HG03135 (cell line): ENCODE measurements around the gene SPAG7.

ENCODE experiments used
- ATAC-seq: cut with Tn5 transposase; IDR thresholded peaks from one replicate; pipeline ENCODE4 v1.9.1; 2021; ENCODE audit warnings: mild to moderate bottlenecking, moderate library complexity; ENCODE audit not compliant: unreplicated experiment

SPAG7 gene

GRCh38 chr17:4950746-4951204 is 16.8 kb downstream of the SPAG7 start, which contains the start of gene ENO3:
Gene ENO3, plus strand, starts transcription at chr17:4951119. Its CDS starts 711 bp downstream, at chr17:4951830.
- ATAC-seq, result no peak

- peak; percentile 2 for ATAC-seq
Observed at GRCh38 chr17:4950075-4950745, 17.4 kb downstream of the SPAG7 start.

DNA sequence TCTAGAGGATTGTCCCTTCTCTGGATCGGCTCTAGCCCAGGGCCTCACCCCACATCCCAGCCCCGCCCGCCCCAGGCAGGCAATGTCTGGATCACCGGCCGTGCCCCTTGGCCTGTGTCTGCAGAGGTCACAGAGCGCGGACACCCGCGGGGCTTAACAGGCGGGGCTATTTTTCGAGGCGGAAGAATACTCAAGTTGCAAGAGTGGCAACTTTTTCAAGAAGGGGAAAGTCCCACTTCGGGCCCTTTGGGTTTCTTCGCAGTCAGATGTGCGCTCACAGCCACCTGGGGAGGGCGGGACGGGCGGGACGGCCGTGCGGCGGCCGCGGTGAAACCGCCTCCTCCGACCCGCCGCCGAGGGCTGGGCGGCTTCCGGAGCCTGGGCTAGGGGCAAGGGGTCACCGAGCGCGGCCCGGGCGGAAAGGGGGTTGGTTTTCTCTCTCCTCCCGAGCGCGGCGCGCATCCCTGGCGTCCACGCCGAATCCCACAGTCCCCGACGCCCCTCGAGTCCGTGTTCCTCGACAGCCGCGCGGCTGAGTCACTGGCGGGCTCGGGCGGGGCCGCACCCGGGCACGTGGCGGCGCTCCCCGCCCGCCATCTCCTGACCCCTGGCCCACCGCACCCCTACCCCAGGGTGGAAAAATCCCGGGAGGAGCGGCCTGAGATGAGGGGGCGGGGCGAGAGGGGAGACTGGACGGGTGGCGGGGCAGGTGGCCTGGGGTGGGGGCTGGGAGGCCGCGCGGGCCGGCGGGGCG is 18.1 kb downstream of the SPAG7 start:
- ATAC-seq, result peak; percentile 34

DNA sequence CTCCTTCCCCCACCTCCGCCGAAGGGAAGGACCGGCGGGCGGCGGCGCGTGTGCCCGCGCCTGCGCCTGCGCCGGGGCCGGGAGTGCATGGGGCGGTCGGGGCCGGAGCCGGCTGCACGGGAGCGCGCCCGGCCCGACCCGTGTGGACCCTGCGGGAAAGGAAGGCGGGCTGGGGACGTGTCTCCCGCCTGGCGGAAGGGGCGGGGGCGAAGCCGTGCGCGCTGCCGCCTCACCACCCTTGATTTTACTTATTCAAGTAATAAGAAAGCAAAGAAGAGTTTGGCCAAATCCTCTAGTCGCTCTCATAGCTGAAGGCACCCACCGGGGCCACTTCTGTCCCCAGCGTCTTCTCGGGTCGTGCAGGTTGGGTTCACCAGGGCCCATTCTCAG is 18.7 kb downstream of the SPAG7 start:
- peak; percentile 35 for ATAC-seq

- peak; percentile 17 for ATAC-seq
Observed at GRCh38 chr17:4948166-4948930, 19.3 kb downstream of the SPAG7 start, which contains the start of gene PFN1. Gene PFN1, minus strand, starts transcription at chr17:4948530. Its CDS starts 136 bp downstream, at chr17:4948394.

GRCh38 chr17:4947411-4948165 is 20.0 kb downstream of the SPAG7 start:
- ATAC-seq, result no peak

DNA sequence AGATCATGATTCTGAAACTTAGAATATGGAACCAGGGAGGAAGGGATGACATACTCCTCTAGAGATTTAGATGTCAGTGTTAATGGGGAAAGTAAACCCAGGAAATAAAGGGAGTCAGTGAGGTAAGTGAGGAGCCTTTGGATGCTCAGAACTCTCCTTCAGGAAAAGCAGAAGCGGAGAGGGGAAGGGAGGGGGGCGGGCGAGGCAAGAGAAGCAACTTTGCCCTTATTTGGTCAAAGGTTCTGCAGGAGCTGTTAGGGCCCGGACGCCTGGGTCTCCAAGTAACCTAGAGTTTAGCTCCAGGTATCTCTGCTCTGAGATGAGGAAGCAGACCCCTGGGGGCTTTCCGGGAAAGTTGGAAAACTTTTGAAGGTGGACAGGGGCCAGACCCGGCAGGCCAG is 20.6 kb downstream of the SPAG7 start:
- ATAC-seq, result no peak

- no peak for ATAC-seq
Observed at GRCh38 chr17:4946312-4946976, 21.2 kb downstream of the SPAG7 start.

GRCh38 chr17:4945944-4946280 is 21.7 kb downstream of the SPAG7 start:
- ATAC-seq, result no peak

DNA sequence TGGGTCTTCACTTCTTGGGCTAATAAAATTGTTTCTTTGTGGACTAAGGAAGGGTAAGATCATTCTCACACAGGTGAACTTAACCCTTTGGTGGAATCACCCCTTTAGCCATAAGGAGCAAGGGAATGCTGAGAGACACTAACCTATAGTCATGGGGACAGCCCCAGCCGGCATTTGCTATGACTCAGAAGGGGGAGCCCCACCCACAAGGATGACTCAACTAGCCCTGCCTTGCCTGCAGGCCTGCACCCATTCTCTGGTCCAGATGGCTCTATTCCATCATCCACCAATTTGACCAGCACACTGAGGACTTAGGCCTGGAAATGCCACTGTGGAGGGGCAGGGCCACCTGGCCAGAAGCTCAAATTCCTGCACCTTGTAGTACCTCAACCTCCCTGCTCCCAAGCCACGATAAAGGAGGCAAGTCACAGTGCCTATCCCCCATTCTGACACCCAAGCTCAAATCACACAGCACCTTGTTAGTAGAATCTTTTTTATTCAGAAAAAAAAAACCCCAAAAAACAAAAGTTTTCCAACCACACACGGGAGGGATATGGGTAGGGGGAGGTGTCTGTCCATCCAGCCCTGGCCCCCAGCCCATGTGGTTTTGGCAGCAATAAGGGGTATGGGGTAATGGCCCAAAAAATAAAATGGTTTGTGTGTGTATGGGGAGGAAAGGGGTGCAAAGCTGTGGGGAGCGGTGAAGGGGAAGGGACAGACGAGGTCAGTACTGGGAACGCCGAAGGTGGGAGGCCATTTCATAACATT is 22.3 kb downstream of the SPAG7 start:
- ATAC-seq, result no peak

- ATAC-seq, result no peak
Observed at GRCh38 chr17:4944554-4945175, 23.0 kb downstream of the SPAG7 start.

GRCh38 chr17:4944163-4944553 is 23.5 kb downstream of the SPAG7 start:
- ATAC-seq, result no peak

DNA sequence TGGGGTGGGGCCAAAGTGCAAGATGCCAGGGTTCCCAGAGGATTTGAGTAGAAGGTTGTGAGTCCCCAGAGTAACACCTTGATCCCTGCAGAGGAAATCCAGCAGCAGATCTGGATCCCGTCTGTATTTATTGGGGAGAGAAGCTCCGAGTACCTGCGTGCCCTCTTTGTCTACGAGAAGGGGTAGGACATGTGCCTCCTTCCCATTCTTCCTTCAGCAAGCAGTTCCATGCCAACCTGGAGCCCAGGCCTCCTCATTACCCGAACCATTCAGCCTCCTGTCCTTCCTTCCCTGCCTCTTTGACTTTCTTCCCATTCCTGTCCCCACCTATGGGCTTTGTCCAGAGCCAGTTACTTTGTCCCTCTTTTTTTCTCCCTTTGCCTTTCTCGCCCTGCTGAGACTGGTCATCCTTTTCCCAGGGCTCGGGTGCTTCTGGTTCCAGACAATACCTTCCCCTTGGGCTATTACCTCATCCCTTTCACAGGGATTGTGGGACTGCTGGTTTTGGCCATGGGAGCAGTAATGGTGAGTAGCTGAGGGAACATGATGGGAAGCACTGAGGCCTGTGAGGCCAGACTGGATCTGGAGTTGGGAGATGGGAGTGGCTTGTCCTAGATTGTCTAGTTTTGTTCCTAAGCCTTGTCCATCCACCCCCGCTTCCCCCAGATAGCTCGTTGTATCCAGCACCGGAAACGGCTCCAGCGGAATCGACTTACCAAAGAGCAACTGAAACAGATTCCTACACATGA is 24.7 kb downstream of the SPAG7 start:
- no peak for ATAC-seq

GRCh38 chr17:4941319-4941610 is 26.4 kb downstream of the SPAG7 start:
- ATAC-seq, result no peak

GRCh38 chr17:4940555-4941318 is 26.9 kb downstream of the SPAG7 start:
- ATAC-seq, result no peak

DNA sequence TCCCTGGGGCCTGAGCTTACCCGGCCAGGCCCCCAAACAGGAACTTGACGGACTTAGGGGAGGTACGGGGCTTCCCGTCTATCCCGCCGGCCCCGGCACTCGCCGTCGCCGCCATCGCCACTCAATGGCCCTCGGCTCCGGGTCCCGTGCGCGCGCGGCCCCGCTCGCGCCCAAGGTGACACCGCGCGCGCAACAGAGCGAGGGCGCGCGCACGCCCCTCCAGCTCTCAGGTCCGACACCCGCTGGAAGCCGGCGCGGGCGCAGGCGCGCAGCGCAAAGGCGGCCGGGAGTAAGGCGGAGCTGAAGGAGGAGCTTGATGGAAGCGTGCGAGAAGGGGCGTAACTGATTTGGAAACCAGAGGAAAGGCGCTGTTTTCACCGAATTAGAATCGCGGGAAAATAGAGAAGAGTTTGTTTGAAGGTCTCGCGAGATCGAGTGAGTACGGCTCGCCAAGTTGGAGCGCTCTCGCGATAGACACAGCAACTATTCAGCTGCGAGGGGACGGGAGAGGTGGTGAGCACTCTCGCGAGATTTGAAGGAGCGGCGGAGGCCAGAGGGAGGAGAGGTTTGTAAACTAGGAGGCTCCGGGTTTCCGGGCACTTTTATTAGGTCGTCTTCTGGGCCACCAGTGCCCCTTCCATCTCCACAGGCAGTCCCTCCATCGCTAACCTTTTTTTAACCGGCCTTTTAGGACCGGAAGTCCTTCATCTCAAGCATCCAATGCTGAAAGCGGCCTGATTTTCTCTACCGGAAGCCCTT is 27.6 kb downstream of the SPAG7 start, which contains the start of the genes RNF167 and SLC25A11:
Gene RNF167 (plus strand): TSS at position 473 of the 759 bp plus-strand sequence. CDS start 642 bp downstream, outside the sequence.
Gene SLC25A11 (minus strand): TSS at position 251 of the 759 bp plus-strand sequence. CDS start 136 bp downstream, at position 115.
- peak; percentile 72 for ATAC-seq

DNA sequence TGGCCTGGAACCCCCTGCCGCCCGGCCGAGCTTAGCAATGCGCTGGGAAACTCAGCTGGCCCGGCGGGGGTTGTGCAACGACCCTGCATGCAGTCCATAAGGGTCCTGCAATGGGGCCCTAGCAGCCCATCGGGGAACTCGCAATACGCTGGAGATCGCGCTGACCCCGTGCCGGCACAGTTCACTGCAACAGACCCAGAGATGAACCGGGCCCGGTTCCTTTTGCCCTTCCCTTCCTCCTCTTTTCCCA is 28.1 kb downstream of the SPAG7 start:
- peak; percentile 1 for ATAC-seq
